HepG2 (cell line): ENCODE results near the gene ESYT3. TPM values are rescaled to one million over a fixed set of nuclear protein-coding genes. Genes with fewer than 3 reads are reported as not detected.

Source experiments
- GFI1 ChIP-seq: sonication (generic); formaldehyde crosslinking; IDR thresholded peaks from 2 replicates; pipeline ENCODE4 v1.5.0; 2020; ENCODE audit warnings: missing genetic modification reagents, mild to moderate bottlenecking, borderline replicate concordance
- NCOA2 ChIP-seq: sonication (generic); formaldehyde crosslinking; IDR thresholded peaks from 2 replicates; pipeline ENCODE4 v1.8.0; 2022; ENCODE audit warnings: inconsistent platforms
- PAXIP1 ChIP-seq: sonication (generic); formaldehyde crosslinking; conservative IDR thresholded peaks from 2 replicates; pipeline ENCODE4 v1.4.0; 2020; ENCODE audit warnings: mild to moderate bottlenecking, missing genetic modification reagents, moderate library complexity
- ZC3H13 ChIP-seq: sonication (generic); formaldehyde crosslinking; IDR thresholded peaks from 2 replicates; pipeline ENCODE4 v1.8.1; 2023; ENCODE audit warnings: mild to moderate bottlenecking, missing genetic modification reagents, moderate library complexity
- ZFY ChIP-seq: sonication (generic); formaldehyde crosslinking; IDR thresholded peaks from 2 replicates; pipeline ENCODE4 v1.4.0; 2020; ENCODE audit warnings: missing genetic modification reagents
- ZGPAT ChIP-seq: IDR thresholded peaks from 2 replicates; pipeline ENCODE4 v1.6.1; 2016; ENCODE audit warnings: mild to moderate bottlenecking
- ZNF17 ChIP-seq: sonication (generic); formaldehyde crosslinking; IDR thresholded peaks from 2 replicates; pipeline ENCODE4 v1.5.0; 2020; ENCODE audit warnings: mild to moderate bottlenecking, missing genetic modification reagents
- ZNF263 ChIP-seq: sonication (generic); formaldehyde crosslinking; IDR thresholded peaks from 2 replicates; pipeline ENCODE4 v1.4.0; 2020; ENCODE audit warnings: missing genetic modification reagents
- ZNF274 ChIP-seq: sonication (generic); formaldehyde crosslinking; IDR thresholded peaks from 2 replicates; pipeline ENCODE4 v1.5.1; 2020; ENCODE audit warnings: mild to moderate bottlenecking, missing genetic modification reagents
- ZNF687 ChIP-seq: sonication (generic); formaldehyde crosslinking; IDR thresholded peaks from 2 replicates; pipeline ENCODE4 v1.5.1; 2020; ENCODE audit warnings: mild to moderate bottlenecking, missing genetic modification reagents, moderate library complexity
- ZNF878 ChIP-seq: sonication (generic); formaldehyde crosslinking; IDR thresholded peaks from 2 replicates; pipeline ENCODE4 v1.8.1; 2023; ENCODE audit warnings: mild to moderate bottlenecking, missing genetic modification reagents, moderate library complexity
- polyA plus RNA-seq, 8 experiments: library from polyadenylated mRNA; depleted of rRNA in 3 of 8; stranded (reverse) in 7 of 8; unstranded in 1 of 8; fragments of >200 nt; fragmentation: Illumina TruSeq in 4 of 8; extraction: Trizol in 4 of 8; gene quantifications; 2 replicates each; pipeline versions ENCODE4 v1.2.1 to v1.2.3, GENCODE V29; 2011 to 2016; ENCODE audit warnings: low read depth in 4 of 8, missing spikeins in 1 of 8, mixed read lengths in 1 of 8; ENCODE audit not compliant: insufficient read depth in 1 of 8
- total RNA-seq, 5 experiments: library from RNA; depleted of rRNA; stranded (reverse); fragments of >200 nt; fragmentation: Illumina TruSeq; extraction: Trizol; gene quantifications; 2 replicates each; pipeline ENCODE4 v1.2.3, GENCODE V29; 2016; ENCODE audit warnings: low read depth in 1 of 5

The ESYT3 gene
- total and polyA plus RNA-seq, 2 of the 13 experiments (the other 11 are each of a cell fraction or from before 2014, with no cell fraction given), result 1.5 to 4.1 TPM

- TF ChIP-seq ZNF687 (peak; percentile 100), PAXIP1 (peak; percentile 70), ZNF263 (CRISPR knock-in tag) (peak; percentile 69; the same call in 1 of the 2 replicates), NCOA2 (CRISPR knock-in tag) (peak; percentile 44; the same call in 1 of the 2 replicates), ZGPAT (CRISPR knock-in tag) (peak; percentile 86), ZC3H13 (peak; percentile 63; the same call in 1 of the 2 replicates), ZFY (peak; percentile 90), ZNF17 (CRISPR knock-in tag) (0 out of 2 replicates have a peak, but pooled peaks have one; percentile 67), ZNF878 (CRISPR knock-in tag) (peak; percentile 96), GFI1 (CRISPR knock-in tag) (peak; percentile 62), ZNF274 (CRISPR knock-in tag) (peak; percentile 82; the same call in 1 of the 2 replicates)
These were observed at the start of gene ESYT3 (continued) for GRCh38 chr3:138434276-138434874.
